IMR-90 (cell line): ENCODE measurements around the gene CAT.

Experiments
- CEBPB ChIP-seq: IDR thresholded peaks from 2 replicates; pipeline ENCODE4 v1.6.1; 2012; ENCODE audit warnings: low read depth, low read length, improper control_type of control experiment
- MAFK ChIP-seq: IDR thresholded peaks from 2 replicates; pipeline ENCODE4 v1.6.1; 2012; ENCODE audit warnings: low read depth, low read length, improper control_type of control experiment
- MXI1 ChIP-seq: IDR thresholded peaks from 2 replicates; pipeline ENCODE4 v1.6.1; 2012; ENCODE audit warnings: low read depth, mild to moderate bottlenecking, low read length, moderate library complexity, borderline replicate concordance
- POLR2A ChIP-seq: IDR thresholded peaks from 2 replicates; pipeline ENCODE4 v1.6.1; 2012; ENCODE audit warnings: mild to moderate bottlenecking, low read depth, low read length
- RAD21 ChIP-seq: IDR thresholded peaks from 2 replicates; pipeline ENCODE4 v1.6.1; 2012; ENCODE audit warnings: low read length, improper control_type of control experiment
- TF ChIP-seq, protein P1 (sequence below): conservative IDR thresholded peaks from 2 replicates; pipeline ENCODE4 v1.5.1; 2012; ENCODE audit warnings: mild to moderate bottlenecking, low read depth, low read length, improper control_type of control experiment
- TF ChIP-seq, protein P2 (sequence below): fragments of 150-350 bp; IDR thresholded peaks from 2 replicates; pipeline ENCODE4 v1.6.1; 2017; ENCODE audit warnings: mild to moderate bottlenecking, antibody characterized with exemption, low read length, low read depth
- TF ChIP-seq, protein P3 (sequence below): fragments of 150-350 bp; IDR thresholded peaks from 2 replicates; pipeline ENCODE4 v1.6.1; 2016; ENCODE audit warnings: low read depth, mild to moderate bottlenecking, low read length, moderate library complexity, borderline replicate concordance

DNA sequence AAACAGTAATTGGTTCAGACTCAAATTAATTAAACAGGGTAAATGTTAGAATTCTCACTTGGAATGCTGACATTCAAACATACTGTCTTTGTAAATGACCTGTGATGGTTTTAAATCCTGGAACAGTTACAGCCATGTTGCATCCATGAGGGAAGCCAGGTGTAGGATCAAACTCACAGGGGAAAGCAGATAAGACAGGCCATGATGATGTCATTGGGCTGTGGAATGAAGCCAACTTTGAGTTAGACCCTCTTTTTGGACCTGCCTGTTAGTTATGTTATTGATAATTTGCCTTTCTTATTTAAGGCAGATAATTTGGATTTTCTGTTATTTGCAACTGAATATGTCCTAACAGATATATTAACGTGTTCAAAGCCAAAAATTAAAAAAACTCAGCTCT lies 41.6 kb upstream of the CAT start:
- TF ChIP-seq, protein P1, sequence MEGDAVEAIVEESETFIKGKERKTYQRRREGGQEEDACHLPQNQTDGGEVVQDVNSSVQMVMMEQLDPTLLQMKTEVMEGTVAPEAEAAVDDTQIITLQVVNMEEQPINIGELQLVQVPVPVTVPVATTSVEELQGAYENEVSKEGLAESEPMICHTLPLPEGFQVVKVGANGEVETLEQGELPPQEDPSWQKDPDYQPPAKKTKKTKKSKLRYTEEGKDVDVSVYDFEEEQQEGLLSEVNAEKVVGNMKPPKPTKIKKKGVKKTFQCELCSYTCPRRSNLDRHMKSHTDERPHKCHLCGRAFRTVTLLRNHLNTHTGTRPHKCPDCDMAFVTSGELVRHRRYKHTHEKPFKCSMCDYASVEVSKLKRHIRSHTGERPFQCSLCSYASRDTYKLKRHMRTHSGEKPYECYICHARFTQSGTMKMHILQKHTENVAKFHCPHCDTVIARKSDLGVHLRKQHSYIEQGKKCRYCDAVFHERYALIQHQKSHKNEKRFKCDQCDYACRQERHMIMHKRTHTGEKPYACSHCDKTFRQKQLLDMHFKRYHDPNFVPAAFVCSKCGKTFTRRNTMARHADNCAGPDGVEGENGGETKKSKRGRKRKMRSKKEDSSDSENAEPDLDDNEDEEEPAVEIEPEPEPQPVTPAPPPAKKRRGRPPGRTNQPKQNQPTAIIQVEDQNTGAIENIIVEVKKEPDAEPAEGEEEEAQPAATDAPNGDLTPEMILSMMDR = no peak
- TF ChIP-seq MAFK (no peak), CEBPB (no peak), POLR2A (no peak), MXI1 (no peak), RAD21 (no peak)
- TF ChIP-seq, protein P2, sequence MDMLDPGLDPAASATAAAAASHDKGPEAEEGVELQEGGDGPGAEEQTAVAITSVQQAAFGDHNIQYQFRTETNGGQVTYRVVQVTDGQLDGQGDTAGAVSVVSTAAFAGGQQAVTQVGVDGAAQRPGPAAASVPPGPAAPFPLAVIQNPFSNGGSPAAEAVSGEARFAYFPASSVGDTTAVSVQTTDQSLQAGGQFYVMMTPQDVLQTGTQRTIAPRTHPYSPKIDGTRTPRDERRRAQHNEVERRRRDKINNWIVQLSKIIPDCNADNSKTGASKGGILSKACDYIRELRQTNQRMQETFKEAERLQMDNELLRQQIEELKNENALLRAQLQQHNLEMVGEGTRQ = no peak
- TF ChIP-seq, protein P3, sequence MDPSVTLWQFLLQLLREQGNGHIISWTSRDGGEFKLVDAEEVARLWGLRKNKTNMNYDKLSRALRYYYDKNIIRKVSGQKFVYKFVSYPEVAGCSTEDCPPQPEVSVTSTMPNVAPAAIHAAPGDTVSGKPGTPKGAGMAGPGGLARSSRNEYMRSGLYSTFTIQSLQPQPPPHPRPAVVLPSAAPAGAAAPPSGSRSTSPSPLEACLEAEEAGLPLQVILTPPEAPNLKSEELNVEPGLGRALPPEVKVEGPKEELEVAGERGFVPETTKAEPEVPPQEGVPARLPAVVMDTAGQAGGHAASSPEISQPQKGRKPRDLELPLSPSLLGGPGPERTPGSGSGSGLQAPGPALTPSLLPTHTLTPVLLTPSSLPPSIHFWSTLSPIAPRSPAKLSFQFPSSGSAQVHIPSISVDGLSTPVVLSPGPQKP = no peak
